NT2/D1 (cell line): Measurements from ENCODE around the gene TIAM2.

ENCODE experiments used
- DNase-seq: peaks from one replicate; pipeline ENCODE4 v3.0.0-alpha.2; 2011; ENCODE audit warnings: low read depth, low spot score
- H3K27me3 ChIP-seq: 2 replicates; pipeline ENCODE4 v1.6.0; 2011; ENCODE audit warnings: mild to moderate bottlenecking; ENCODE audit not compliant: insufficient read length, insufficient read depth
- H3K36me3 ChIP-seq: 2 replicates; pipeline ENCODE4 v1.6.1; 2011; ENCODE audit warnings: mild to moderate bottlenecking, low read length, mixed read lengths; ENCODE audit not compliant: insufficient read depth, insufficient read length
- H3K4me1 ChIP-seq: 2 replicates; pipeline ENCODE4 v1.5.1; 2011; ENCODE audit not compliant: insufficient read depth, insufficient read length
- H3K4me3 ChIP-seq: 2 replicates; pipeline ENCODE4 v1.5.1; 2011; ENCODE audit warnings: low read depth; ENCODE audit not compliant: insufficient read length
- H3K9ac ChIP-seq: 2 replicates; pipeline ENCODE4 v1.6.0; 2011; ENCODE audit warnings: low read depth; ENCODE audit not compliant: insufficient read length
- H3K9me3 ChIP-seq: 2 replicates; pipeline ENCODE4 v1.5.1; 2011; ENCODE audit warnings: mild to moderate bottlenecking, low read length; ENCODE audit not compliant: insufficient read depth
- SUZ12 ChIP-seq: IDR thresholded peaks from 2 replicates; pipeline ENCODE4 v1.6.1; 2011; ENCODE audit not compliant: insufficient read length, insufficient read depth; ENCODE audit errors: extremely low read depth
- YY1 ChIP-seq: IDR thresholded peaks from 2 replicates; pipeline ENCODE4 v1.6.1; 2011; ENCODE audit not compliant: insufficient read length, insufficient read depth
- ZNF274 ChIP-seq: IDR thresholded peaks from 2 replicates; pipeline ENCODE4 v1.6.1; 2011; ENCODE audit warnings: mild to moderate bottlenecking, low read depth, low read length

TIAM2 gene

GRCh38 chr6:155103816-155104366 lies 108.8 kb downstream of the TIAM2 start:
- TF ChIP-seq ZNF274 = no peak
- no peak for TF ChIP-seq SUZ12
- TF ChIP-seq YY1 = no peak
- no peak overlapping the region for H3K9ac ChIP-seq
- H3K9me3 ChIP-seq = no peaks in the 10 kb centered on the region
- no peaks in the 10 kb centered on the region for H3K4me1 ChIP-seq
- no peak for DNase-seq
- H3K36me3 ChIP-seq = no peaks in the 10 kb centered on the region
- H3K27me3 ChIP-seq = no peaks in the 10 kb centered on the region
- no peak overlapping the region for H3K4me3 ChIP-seq

DNA sequence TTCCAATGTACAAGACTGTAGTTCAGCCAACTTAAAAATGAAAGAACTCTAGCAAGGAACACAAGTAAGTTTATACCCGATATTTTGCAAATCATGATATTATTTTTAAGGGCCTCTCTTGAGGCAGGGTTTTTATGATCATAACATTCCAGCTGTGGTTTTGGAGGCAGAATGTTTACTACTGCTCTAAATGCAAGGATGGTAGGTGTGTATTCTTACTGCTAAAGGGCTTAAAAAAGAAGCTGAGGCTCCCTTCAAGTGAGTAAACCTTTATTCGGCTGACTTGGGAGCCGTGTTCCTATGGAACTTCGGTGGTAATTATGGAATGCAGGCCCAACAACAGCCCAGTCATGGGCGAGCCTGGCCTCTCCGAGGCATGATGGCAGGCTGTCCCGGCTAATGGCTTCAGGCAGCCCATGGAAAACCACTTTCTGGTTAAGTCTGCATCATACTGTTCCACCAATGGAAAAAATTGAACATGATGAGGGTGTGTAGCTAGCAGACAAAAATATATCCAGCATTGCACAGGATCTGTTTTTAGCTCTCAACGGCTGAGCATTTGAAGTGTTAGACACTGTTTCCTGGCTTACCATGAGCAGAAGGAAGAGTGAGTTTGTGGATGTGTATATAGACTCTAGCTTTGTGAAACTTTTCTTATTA lies 111.5 kb downstream of the TIAM2 start:
- TF ChIP-seq SUZ12 = no peak
- TF ChIP-seq ZNF274 = no peak
- TF ChIP-seq YY1 = no peak
- Histone ChIP-seq H3K4me3 (no peak overlapping the region), H3K36me3 (no peaks in the 10 kb centered on the region)

GRCh38 chr6:155107432-155108069 lies 112.4 kb downstream of the TIAM2 start:
- TF ChIP-seq SUZ12 (no peak), YY1 (no peak), ZNF274 (no peak)
- no peak overlapping the region for H3K9ac ChIP-seq
- no peaks in the 10 kb centered on the region for H3K9me3 ChIP-seq
- H3K4me1 ChIP-seq = no peaks in the 10 kb centered on the region
- no peaks in the 10 kb centered on the region for H3K36me3 ChIP-seq
- H3K27me3 ChIP-seq = no peaks in the 10 kb centered on the region
- no peak overlapping the region for H3K4me3 ChIP-seq
- DNase-seq = no peak

More for the DNA sequence above, 111.5 kb downstream of the TIAM2 start:
- Histone ChIP-seq H3K9ac (no peak overlapping the region), H3K9me3 (no peaks in the 10 kb centered on the region), H3K4me1 (no peaks in the 10 kb centered on the region), H3K27me3 (no peaks in the 10 kb centered on the region)
- DNase-seq = no peak

DNA sequence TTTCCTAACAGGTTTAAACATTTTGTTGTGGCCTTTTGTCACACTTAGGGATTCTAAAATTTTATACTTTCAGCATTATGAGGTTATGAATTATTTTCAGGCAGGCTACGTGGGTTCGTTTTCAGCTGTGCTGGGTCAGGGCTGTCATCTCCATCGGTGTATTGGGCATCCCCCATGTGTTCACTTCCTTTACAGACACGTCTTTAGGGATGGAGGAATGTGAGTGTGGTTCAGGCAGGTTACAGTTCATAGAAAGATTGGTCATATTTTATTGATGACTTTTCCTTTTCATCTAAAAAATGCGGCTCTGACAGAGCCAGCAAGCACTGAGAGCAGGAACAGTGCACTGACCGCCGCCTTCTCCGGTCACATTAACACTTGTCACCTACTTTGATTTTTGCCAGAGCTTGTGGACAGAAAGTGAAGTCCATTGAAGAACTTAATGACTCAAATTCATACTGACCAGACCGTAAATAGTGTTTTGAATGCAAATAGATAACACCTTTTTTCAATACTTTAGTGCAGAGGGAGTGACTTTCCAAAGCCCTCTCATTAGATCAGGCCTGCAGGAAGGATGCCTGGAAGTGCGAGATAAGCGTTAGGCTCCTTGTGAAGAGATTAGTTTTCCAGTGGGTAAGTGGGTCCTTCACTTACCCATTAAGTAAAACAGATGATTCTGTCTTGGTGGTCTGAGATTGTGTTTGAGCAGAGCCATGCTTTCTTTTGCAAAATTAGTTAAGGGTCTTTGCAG lies 113.1 kb downstream of the TIAM2 start:
- no peak overlapping the region for H3K9ac ChIP-seq
- no peaks in the 10 kb centered on the region for H3K4me1 ChIP-seq
- H3K9me3 ChIP-seq = no peaks in the 10 kb centered on the region
- TF ChIP-seq ZNF274 = no peak
- TF ChIP-seq SUZ12 = no peak
- TF ChIP-seq YY1 = no peak
- no peaks in the 10 kb centered on the region for H3K36me3 ChIP-seq
- DNase-seq = no peak
- H3K27me3 ChIP-seq = no peaks in the 10 kb centered on the region
- H3K4me3 ChIP-seq = no peak overlapping the region

- Histone ChIP-seq H3K4me3 (no peak overlapping the region), H3K4me1 (no peaks in the 10 kb centered on the region), H3K9ac (no peak overlapping the region), H3K36me3 (no peaks in the 10 kb centered on the region), H3K27me3 (no peaks in the 10 kb centered on the region), H3K9me3 (no peaks in the 10 kb centered on the region)
- no peak for TF ChIP-seq SUZ12
- TF ChIP-seq ZNF274 = no peak
- TF ChIP-seq YY1 = no peak
- DNase-seq = no peak
Observed at GRCh38 chr6:155110721-155111120, 115.6 kb downstream of the TIAM2 start.

DNA sequence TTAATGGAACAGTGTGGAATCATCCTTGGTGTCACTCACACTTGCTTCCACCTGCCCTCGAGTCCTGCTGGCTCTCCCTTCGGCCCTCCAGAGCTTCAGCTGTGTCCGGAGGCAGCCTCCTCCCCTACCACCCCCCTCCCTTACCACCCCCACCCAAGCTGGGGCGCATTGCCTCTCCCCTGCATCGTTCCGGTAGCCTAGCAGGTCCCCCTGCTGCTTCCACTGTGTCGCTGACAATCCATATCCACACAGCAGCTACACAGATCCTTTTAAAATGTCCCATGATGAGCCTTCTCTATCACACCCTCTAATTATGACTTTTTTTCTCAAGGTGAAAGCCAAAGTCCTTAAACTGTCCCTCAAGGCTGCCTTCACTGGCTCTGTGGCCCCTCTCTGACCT lies 117.6 kb downstream of the TIAM2 start:
- H3K36me3 ChIP-seq = no peaks in the 10 kb centered on the region
- H3K4me1 ChIP-seq = no peaks in the 10 kb centered on the region
- no peak overlapping the region for H3K9ac ChIP-seq
- H3K27me3 ChIP-seq = no peaks in the 10 kb centered on the region
- no peak for TF ChIP-seq YY1
- no peak for TF ChIP-seq SUZ12
- no peak for TF ChIP-seq ZNF274
- H3K4me3 ChIP-seq = no peak overlapping the region
- no peaks in the 10 kb centered on the region for H3K9me3 ChIP-seq
- no peak for DNase-seq
